K562 (cell line): ENCODE data around the gene ACTR3C. TPM values are rescaled to one million over a fixed set of nuclear protein-coding genes. Genes with fewer than 3 reads are reported as not detected.

Experiments
- ARID4B ChIP-seq: sonication (generic); formaldehyde crosslinking; IDR thresholded peaks from 2 replicates; pipeline ENCODE4 v1.8.0; 2022; ENCODE audit warnings: mild to moderate bottlenecking, missing genetic modification reagents
- CEBPB ChIP-seq: fragments of 450-650 bp; IDR thresholded peaks from 2 replicates; pipeline ENCODE4 v1.6.1; 2016; ENCODE audit warnings: missing genetic modification characterization, missing compliant biosample characterization
- CTBP1 ChIP-seq: fragments of 450-650 bp; IDR thresholded peaks from 2 replicates; pipeline ENCODE4 v1.6.1; 2016; ENCODE audit warnings: borderline replicate concordance
- CUX1 ChIP-seq: fragments of 200-800 bp; sonication (Bioruptor generic); IDR thresholded peaks from 2 replicates; pipeline ENCODE4 v1.6.1; 2016; ENCODE audit warnings: missing genetic modification characterization, missing compliant biosample characterization
- HNRNPL ChIP-seq: fragments of 200-400 bp; formaldehyde crosslinking; IDR thresholded peaks from 2 replicates; pipeline ENCODE4 v1.6.1; 2017; ENCODE audit warnings: low read depth, mild to moderate bottlenecking, low read length
- LCOR ChIP-seq: sonication (generic); formaldehyde crosslinking; IDR thresholded peaks from 2 replicates; pipeline ENCODE4 v1.8.0; 2022; ENCODE audit warnings: mild to moderate bottlenecking, missing genetic modification reagents
- MAFG ChIP-seq: fragments of 450-650 bp; conservative IDR thresholded peaks from 2 replicates; pipeline ENCODE4 v1.6.1; 2016; ENCODE audit warnings: missing genetic modification characterization, missing compliant biosample characterization
- MBD2 ChIP-seq: sonication (generic); IDR thresholded peaks from 2 replicates; pipeline ENCODE4 v1.6.1; 2016; ENCODE audit warnings: low read depth, borderline replicate concordance
- MCM2 ChIP-seq: fragments of 450-650 bp; IDR thresholded peaks from 2 replicates; pipeline ENCODE4 v1.6.1; 2017; ENCODE audit warnings: low read depth, mild to moderate bottlenecking
- MCM3 ChIP-seq: fragments of 450-650 bp; IDR thresholded peaks from 2 replicates; pipeline ENCODE4 v1.6.1; 2016
- NEUROD1 ChIP-seq: fragments of 150-350 bp; IDR thresholded peaks from 2 replicates; pipeline ENCODE4 v1.6.1; 2014; ENCODE audit warnings: borderline replicate concordance, low read length, low read depth; ENCODE audit not compliant: partially characterized antibody
- PTRF ChIP-seq: fragments of 450-650 bp; IDR thresholded peaks from 2 replicates; pipeline ENCODE4 v1.6.1; 2016; ENCODE audit warnings: mild to moderate bottlenecking, missing genetic modification characterization, missing compliant biosample characterization
- TBL1XR1 ChIP-seq, 2 experiments: IDR thresholded peaks; 2 replicates each; pipeline ENCODE4 v1.6.1; 2012; ENCODE audit warnings: improper control_type of control experiment in 2 of 2, low read length in 2 of 2, mild to moderate bottlenecking in 1 of 2
- ZBTB8A ChIP-seq: fragments of 450-650 bp; IDR thresholded peaks from 2 replicates; pipeline ENCODE4 v1.6.1; 2018; ENCODE audit warnings: mild to moderate bottlenecking, moderate library complexity; ENCODE audit not compliant: partially characterized antibody
- ZKSCAN1 ChIP-seq: fragments of 150-350 bp; IDR thresholded peaks from 2 replicates; pipeline ENCODE4 v1.6.1; 2016; ENCODE audit warnings: low read depth, low read length
- ZNF184 ChIP-seq: sonication (generic); formaldehyde crosslinking; IDR thresholded peaks from 2 replicates; pipeline ENCODE4 v1.5.0; 2020; ENCODE audit warnings: missing genetic modification reagents
- ZNF75A ChIP-seq: fragments of 450-650 bp; formaldehyde crosslinking; IDR thresholded peaks from 2 replicates; pipeline ENCODE4 v1.4.0; 2020; ENCODE audit warnings: mild to moderate bottlenecking
- polyA plus RNA-seq, 8 experiments: library from polyadenylated mRNA; depleted of rRNA in 4 of 8; stranded (reverse) in 5 of 8; unstranded in 3 of 8; fragments of >200 nt; fragmentation: Nextera tagmentation in 2 of 8; fragmentation: Illumina TruSeq in 1 of 8; extraction: Ambion mirVana in 2 of 8; extraction: Trizol in 1 of 8; gene quantifications; 2 replicates each; pipeline versions ENCODE4 v1.2.1 to v1.2.3, GENCODE V29; 2011 to 2014; ENCODE audit warnings: inconsistent platforms in 1 of 8, missing spikeins in 1 of 8
- total RNA-seq, 7 experiments: library from RNA; depleted of rRNA in 6 of 7; stranded (reverse); fragments of >200 nt in 6 of 7; fragmentation: Illumina TruSeq in 2 of 7; extraction: Trizol in 2 of 7; gene quantifications; 2 replicates each; pipeline versions ENCODE4 v1.2.1 to v1.2.3, GENCODE V29; 2011 to 2021; ENCODE audit warnings: low replicate concordance in 1 of 7
- TF ChIP-seq, protein P1 (sequence below): sonication (generic); formaldehyde crosslinking; IDR thresholded peaks from 2 replicates; pipeline ENCODE4 v1.8.0; 2022; ENCODE audit warnings: missing genetic modification reagents, mild to moderate bottlenecking, moderate library complexity, borderline replicate concordance

The ACTR3C gene
- total and polyA plus RNA-seq, 9 of the 15 experiments (the other 6 are each of a cell fraction or from before 2014, with no cell fraction given) = 9.0 to 35.4 (median 13.3) TPM

DNA sequence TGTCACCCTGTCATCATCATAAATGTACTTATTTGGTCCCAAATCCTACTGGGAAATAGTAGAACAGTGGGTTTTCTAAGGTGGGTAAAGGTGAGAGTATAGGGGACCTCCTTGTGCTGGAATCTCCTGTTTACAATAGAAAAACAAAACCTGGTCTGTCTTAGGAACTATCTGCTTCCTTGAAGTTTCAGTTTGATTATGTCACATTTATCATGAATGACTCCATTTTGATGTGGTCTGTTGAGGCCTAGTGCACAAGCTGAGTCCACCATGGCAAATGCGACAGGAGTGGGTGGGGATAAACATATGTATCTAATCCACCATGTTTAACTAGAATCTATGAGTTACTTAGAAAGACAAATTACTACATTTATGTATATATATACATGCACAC is 32.3 kb upstream of the ACTR3C start (continued):
- no peak for TF ChIP-seq LCOR (CRISPR knock-in tag)
- no peak; the same call in 1 of the 2 replicates for TF ChIP-seq CTBP1
- no peak for TF ChIP-seq ZNF75A (CRISPR knock-in tag)
- TF ChIP-seq ZNF184 (CRISPR knock-in tag) = no peak
- TF ChIP-seq NEUROD1 = no peak
- no peak for TF ChIP-seq MBD2
- no peak for TF ChIP-seq ZBTB8A
- TF ChIP-seq PTRF = peak; percentile 94
- no peak for TF ChIP-seq MCM3
- TF ChIP-seq HNRNPL = no peak
- no peak for TF ChIP-seq ARID4B
- peak; percentile 87; the same call in 1 of the 2 replicates for TF ChIP-seq CUX1 (CRISPR knock-in tag)
- TF ChIP-seq CEBPB = no peak
- no peak for TF ChIP-seq MCM2
- no peak for TF ChIP-seq TBL1XR1 (IDR thresholded peaks at IDR 0.05; ENCODE audit: low read length in 2 of 2)
- TF ChIP-seq ZKSCAN1 = no peak
- peak; percentile 28; the same call in 1 of the 2 replicates for TF ChIP-seq MAFG (tag)
- TF ChIP-seq, protein P1, sequence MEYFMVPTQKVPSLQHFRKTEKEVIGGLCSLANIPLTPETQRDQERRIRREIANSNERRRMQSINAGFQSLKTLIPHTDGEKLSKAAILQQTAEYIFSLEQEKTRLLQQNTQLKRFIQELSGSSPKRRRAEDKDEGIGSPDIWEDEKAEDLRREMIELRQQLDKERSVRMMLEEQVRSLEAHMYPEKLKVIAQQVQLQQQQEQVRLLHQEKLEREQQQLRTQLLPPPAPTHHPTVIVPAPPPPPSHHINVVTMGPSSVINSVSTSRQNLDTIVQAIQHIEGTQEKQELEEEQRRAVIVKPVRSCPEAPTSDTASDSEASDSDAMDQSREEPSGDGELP (CRISPR knock-in tag) = no peak
